Fibroblast of peridontal ligament (primary cell): ENCODE results near the gene LORICRIN.

Experiments used
- DNase-seq: peaks from one replicate; pipeline ENCODE4 v3.0.0-alpha.2; 2010; ENCODE audit errors: extremely low read depth

Gene LORICRIN

DNA sequence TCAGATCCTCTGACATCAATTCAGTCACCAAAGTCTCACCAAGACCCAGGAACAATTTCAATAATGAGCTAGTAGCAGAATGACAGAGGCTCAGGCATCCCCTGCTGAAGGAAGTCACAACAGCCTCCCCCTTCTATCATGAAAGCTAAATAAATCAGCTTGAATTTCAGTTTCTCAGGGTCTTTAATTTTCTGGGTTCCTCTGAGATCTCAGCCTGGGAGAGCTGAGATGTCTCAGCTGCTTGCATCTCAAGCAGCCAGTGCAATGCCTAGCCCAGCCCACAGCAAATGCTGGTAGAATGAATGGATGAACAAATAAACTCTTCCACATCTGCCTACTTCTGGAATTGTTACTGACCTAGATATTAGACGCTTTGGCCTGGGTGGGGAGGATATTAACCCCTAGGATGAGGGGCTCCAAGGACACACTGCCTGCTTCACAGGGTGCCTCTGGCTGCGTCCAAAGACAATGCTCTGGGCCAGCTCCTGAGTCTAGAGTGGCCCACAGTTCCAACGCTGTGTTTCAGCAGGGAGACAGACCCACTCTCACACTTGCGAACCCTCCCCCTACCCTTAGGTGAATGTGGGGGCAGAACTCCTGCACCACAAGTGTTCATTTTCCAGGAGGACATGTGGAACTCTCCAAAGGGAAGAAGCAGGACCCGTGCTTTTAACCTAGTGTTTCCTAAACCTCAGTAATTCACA lies 11.2 kb upstream of the LORICRIN start:
- DNase-seq: no peak

DNA sequence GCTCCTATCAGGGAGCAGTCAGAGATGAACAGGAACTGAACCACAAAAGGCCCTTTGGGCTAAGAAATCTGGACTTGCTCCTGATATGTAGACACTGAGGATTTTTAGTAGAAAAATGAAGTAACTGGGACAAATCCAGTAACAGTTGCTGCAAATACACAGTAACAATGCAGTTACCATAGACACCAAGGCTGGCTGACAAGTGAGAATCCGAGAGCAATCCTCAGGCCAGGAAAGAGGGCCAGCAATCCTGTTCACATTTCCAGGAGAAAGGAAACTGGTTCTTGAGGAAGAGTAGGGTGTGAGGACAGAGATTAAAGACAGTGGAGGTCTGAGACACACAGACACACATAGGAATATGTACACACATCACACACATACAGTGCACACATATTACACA lies 9.3 kb upstream of the LORICRIN start:
- no peak for DNase-seq

DNA sequence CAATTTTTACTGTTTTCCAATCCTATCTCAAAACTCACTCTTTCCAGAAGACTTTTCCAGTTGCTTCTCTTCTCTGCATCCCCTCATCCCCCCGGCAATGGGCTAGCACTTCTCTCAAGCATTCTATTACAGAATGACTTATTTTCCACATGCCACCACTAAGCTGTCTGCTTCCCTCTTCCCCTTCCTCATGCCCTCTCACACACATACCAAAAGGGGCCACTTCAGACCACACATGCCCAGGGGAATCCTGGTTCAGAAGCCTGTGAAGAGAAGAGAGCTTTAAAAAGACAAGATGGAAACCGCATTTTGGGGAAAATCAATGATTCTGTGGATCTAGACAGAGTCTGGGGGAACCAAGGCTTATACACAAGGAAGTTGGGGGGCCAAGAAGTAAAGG lies 8.4 kb upstream of the LORICRIN start:
- DNase-seq: no peak

DNA sequence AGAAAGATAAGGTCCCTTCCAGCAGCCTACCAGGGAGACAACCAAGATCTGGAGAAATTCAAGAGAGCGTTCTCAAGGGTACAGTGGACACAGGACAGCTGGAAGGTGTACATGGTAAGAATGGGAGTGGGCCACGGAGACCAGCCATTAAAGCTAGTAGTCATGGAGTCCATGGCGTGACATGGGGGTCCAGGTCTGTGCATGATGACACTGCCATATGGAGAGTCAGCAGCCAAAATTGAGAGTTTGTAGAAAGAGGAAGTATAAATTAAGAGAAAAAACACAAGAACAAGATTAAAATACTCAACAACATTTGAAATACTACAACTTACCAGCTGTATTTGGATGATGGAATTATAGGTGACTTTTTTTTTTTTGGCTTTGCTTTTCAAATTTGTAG lies 7.9 kb upstream of the LORICRIN start:
- DNase-seq: no peak

DNA sequence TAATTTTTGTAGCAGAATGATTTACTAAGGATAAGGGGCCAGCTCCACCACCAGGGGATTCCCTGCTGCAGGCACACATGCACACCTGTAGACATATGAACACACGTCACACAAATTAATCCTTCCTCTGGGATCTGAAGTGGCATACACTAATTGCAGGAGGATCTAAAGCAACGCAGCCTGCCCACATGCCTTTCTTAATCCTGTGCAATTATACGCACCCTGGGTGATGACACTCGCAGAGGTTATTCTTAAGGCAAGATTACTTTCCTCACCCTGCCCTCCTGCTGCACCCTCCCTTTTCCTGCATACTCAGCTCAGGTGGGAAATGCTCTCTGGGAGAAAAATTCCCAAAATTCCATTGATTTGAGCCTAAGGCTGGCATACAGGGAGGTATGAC lies 7.5 kb upstream of the LORICRIN start:
- no peak for DNase-seq

DNA sequence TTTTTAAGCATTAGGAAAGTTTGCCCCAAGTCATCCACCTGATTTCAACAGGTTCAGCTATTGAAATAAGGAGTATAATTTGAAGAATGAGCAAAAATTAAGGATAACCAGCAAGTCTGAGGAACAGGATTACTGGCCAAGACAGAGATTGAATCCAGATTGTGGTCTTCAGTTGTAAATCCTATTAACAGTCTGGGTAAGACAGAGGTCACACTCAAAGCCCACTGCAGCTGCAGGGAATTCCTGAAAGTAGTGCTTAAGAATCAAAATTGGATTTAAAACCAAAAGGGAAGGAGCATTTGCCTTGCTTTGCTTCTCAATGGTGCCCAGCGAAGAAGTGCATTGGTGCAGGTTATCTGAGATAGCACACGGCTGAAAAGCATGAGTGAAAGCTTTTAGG lies 6.4 kb upstream of the LORICRIN start:
- no peak for DNase-seq

DNA sequence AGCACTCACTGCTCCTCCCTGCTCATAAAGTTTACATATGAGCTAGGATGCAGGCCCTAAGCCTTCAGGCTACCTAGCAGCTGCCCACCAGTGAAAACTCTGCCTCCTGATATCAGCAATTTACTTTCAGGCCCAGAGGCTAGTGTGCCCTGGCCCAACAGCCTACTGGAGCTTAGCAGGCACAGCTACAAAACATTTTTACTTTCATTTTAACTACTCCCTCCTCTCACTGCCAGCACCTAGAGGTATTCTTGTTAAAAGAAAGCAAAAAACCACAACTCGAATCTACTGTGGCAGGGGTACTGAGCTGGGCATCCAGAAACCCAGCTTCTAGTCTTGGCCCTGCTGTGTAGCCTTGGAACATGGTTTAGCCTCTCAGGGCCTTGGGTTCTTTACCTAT lies 5.8 kb upstream of the LORICRIN start:
- DNase-seq: no peak

DNA sequence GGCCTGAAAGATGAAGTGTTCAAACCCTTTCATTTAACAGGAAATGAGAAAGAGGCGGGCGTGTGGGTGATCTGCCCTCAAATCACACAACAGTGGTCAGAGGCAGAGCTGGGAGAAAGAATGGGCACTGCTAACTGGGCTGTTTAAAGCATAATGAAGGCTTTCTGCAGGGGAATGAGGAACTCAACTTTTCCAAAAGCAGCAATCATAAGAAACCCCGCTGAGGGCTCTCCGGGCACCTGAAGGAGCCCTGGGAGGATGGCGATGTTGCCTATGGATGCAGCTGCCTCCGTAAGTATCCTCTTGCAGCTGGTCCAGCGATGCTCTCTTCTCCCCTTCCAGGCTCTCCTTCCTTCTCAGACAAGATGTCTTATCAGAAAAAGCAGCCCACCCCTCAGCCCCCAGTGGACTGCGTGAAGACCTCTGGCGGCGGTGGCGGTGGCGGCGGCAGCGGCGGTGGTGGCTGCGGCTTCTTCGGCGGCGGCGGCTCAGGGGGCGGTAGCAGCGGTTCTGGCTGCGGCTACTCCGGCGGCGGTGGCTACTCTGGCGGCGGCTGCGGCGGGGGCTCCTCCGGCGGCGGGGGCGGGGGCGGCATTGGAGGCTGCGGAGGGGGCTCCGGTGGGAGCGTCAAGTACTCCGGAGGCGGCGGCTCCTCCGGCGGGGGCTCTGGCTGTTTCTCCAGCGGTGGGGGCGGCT lies 1.2 kb downstream of the LORICRIN start:
- DNase-seq: no peak

DNA sequence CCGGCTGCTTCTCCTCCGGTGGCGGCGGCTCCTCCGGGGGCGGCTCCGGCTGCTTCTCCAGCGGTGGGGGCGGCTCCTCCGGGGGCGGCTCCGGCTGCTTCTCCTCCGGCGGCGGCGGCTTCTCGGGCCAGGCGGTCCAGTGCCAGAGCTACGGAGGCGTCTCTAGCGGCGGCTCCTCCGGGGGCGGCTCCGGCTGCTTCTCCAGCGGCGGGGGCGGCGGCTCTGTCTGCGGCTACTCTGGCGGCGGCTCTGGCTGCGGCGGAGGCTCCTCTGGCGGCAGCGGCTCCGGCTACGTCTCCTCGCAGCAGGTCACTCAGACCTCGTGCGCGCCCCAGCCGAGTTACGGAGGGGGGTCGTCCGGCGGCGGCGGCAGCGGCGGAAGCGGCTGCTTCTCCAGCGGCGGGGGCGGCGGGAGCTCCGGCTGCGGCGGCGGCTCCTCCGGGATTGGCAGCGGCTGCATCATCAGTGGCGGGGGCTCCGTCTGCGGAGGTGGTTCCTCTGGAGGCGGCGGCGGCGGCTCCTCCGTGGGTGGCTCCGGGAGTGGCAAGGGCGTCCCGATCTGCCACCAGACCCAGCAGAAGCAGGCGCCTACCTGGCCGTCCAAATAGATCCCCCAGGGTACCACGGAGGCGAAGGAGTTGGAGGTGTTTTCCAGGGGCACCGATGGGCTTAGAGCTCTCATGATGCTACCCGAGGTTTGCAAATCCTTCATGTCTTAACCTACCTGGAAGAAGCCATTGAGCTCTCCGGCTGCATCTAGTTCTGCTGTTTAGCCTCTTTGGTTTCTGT lies 2.0 kb downstream of the LORICRIN start:
- DNase-seq: no peak

DNA sequence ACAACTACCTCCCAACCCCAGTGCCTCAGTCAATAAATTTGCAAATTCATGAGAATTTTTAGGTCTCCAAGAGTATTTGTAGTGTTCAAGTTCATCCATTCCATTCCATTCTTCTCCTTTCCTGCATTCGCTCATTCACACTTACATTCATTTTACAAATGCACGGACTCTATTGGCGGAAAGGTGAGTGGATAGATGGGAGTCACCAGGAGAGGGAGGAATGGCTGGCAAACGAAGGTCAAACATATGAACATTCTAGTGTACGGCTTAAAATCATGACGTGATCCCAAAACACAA lies 2.5 kb downstream of the LORICRIN start:
- no peak for DNase-seq

DNA sequence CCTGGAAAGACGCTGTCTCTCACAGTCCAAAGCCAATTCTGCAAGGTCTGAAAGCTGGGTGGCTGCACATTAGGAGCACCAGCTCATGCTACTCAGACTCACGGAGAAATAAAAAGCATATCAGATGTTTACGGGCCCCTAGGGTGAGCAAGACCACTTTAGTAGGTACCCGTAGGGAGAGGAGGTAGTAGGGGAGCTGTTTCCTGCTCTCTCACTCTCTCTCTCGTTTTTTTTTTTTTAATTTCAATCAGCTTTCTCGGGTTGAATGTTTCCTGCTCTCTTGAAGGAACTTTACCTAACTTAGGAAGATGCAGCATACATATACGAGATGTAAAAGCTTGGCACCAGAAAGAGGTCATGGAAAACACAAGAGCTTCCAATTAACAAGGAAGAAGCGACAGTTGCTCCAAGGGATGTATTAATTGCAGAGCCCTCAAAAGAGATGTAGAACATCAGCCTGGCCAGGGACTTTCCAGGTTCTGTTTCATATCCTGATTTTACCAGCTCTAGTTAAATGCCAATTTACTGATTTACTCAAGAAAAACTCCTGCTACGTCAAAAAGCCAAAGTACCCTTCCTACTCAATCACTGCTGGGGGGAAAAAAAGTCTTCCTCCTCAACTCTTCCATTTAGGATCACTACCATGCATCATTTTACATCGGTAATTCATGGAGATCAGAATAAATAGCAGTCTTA lies 3.1 kb downstream of the LORICRIN start:
- no peak for DNase-seq

DNA sequence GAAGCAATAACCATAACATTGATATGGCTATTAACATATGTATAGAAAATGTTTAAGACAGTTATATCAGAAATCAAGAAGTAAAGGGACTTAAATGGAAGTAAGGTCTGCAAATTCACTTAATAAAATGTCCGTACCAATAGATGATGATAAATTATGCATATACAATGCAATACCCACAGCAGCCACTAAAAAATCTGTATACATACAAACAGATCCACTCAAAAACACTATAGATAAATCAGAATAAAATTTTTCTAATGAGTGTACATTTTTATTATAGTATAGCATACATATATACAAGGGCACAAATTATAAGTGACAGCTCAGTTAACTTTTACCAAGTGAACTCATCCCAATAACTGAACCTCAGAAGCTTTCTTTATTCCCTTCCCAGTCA lies 6.0 kb downstream of the LORICRIN start:
- DNase-seq: no peak

DNA sequence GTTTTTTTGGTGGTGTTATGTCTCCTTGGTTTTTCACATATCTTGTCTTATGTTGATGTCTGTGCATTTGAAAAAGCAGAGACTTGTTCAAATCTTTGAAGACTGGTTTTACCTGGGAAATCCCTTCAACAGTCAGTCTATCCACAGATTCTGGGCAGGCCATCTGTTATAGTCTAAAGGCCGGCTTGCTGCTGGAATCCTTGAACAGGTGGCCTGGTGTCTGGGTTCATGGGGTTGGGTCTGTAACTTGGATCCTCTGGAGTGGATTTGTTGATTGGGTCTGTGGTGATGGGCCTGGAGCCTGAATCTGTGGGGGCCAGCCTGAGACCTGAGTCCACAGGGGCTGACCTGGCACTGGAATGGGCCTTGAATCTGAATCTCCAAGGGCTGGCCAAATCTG lies 12.2 kb downstream of the LORICRIN start:
- DNase-seq: no peak

DNA sequence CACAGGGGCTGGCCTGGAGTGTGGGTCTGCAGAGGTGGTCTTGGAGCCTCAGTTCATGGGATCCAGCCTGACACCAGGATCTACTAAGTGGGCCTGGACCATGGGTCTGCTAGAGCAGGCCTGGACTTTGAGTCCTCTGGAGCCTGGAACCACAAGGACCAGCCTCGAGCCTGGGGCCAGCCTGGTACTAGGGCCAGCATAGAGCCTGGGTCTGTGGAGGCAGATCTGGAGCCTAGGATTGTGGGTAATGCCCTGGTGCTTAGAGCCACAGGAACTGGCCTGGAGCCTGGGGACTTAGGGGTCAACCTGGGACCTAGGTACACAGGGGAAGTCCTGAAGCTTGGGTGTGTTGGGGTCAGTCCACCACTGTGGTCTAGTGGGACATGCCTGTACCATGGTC lies 12.7 kb downstream of the LORICRIN start:
- DNase-seq: no peak

DNA sequence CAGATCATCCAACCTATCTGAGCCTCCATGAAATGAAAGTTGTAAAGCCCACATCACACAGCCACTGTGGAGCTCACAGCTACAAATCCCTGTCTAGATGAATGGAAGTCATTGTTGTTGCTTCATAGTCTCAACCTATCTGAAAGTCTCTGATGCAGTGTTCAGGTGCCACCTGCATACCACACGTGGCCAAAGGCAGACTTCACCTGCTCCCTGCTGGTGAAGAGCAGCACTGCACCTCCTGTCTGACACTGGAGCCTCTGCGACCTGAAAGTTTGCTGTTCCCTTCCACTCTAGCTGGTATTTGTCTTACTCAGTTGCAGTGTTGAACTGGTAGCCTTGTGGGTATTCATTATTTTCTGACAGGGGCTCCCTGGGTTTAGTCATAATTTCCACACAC lies 18.4 kb downstream of the LORICRIN start:
- no peak for DNase-seq

DNA sequence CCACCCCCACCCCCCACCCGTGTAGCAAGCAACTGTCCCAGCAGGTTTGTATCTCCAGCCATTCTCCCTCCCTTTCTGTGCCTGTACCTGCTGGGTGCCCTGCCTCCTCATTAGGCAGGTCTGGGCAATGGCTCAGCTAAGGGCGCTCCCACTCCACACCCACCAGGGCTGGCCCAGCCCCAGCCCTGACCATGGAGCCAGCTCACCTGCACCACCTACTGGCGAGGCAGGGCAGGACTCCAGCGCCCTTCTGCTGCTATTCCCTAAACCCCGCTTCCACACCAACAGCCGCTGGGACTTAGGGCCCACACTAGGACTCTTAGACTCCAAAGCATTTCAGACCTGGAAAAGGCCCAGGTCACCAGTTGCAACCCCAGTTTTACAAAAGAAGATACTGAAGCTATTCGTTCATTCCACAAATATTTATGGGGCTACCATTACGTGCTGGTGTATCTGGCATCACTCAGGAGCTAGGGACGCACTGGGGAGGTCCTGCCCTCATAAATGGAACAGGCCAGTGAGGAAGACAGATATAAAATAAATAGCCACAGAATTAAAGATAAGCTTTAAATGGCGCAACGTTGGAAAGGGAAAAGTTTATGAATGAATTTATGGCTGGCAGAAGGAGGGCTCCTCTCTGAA lies 29.3 kb downstream of the LORICRIN start:
- DNase-seq: no peak

DNA sequence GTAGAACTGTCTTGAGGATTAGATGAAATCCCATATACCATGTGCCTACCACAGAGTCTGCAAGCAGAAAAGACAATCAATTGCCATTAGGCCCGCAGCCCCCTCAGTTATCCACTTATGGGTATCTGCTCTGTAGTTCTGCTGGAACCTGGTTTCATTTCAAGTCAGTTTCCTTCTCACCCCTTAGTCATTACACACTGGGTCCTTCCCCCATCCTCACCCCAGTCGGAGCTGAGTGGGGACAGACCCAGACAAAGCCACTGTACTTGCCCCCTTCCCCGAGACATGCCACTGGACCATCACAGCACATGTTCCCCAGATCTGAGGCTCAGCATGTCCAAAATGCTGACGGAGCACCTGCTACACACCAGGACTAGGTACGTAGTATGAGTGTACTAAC lies 32.0 kb downstream of the LORICRIN start:
- no peak for DNase-seq

DNA sequence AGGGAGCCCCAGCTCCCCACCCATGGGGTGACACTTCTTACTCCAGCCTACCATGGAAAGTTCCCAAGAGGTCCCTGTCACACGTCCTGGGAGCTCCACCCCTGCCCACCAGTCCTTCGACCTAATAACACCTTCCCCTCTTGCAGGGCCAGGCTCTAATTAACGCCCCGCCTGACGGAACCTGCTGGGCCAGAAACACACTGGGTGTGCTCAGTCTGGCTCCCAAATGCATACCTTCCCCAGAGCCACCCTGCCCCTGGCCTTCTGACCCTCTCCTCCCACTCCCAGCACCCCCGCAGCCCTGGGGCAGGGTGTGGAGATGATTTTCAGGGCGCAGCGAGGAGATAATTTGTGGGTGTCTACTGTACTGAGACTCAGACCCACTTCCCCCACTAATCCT lies 32.7 kb downstream of the LORICRIN start:
- no peak for DNase-seq

DNA sequence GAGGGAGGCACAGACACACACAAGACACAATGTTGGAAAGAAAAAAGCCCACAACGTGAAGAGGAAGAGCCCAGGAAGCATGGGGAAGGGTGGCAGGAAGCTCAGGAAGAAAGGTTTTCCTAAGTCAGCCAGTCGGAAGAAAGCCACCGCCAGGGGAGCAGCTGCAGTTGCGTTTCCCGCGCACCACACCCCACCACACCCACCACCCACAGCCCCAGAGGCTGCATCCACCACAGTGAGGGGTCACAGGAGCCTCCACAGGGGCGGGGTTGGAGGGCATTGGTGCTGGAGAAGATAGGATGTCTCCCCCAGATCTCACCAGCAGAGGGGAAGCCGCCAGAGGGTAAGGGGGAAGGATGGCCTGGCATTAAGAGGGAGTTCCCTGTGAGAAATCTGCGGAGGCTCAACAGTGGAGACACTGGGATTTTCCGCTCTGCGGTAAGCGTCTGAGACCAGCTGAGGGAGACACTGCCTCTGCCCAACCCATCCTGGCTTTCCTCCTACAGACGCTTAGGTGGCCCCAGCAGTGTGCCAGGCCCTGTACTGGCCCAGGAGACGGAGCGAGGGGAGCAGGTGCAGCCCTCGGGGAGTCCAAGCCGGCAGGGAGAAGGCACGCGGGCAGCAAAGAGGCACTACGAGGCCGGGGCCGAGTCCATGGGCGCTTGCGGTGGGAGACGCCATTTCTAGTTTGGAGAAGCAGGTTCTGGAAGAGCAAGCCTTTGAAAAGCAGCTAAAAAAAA lies 33.4 kb downstream of the LORICRIN start:
- no peak for DNase-seq

DNA sequence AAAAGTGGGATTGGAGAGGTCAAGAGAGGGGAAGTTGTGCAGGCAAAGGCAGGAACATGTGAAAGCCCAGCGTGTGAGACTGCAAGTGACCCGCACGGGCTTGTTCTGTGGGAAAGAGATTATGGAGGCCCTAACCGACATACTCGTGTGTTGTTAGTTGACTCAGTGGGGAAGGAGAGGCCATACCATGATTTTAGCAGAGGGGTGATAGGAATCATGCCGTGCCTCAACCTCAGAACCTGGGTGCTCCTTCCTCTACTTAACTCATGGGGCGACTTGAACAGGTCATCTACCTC lies 33.9 kb downstream of the LORICRIN start:
- no peak for DNase-seq

DNA sequence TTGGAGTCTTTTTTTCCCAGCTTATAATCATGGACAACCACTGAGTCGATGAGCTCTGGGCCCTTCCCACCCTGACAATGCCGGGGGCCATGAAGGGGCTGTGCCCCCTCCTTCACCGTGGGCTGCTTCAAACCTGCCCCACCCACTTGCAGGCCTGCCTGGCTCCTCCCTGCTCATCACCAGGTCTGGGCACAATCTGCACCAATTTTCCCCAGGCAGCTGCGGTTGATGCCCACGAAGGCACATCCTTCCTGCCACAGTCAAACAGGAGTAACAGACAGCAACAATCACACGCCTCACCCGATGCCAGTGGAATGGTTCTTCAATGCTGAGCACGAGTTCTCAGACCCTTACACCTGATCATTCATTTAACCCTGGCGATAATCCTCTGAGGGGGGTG lies 34.4 kb downstream of the LORICRIN start:
- no peak for DNase-seq

DNA sequence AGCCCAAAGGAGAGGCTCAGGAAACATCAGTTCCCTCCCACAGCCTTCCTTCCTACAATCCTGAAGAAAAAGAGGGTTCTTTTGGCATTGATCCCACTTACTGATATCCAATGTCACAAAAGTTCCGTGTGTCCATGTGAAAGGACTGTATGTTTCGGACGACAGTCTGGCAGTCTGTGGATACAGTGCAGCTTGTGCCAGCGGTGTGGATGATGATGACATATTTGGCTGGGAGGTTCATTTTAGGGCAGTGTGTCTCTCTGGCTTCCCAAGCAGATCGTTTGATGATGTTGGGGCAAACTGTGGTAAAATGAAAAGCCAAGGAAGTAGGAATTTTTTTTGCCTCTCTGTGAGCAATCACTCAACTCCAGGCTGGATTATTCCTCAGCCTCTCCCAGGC lies 42.8 kb downstream of the LORICRIN start:
- no peak for DNase-seq
